HG02623 (cell line): Measurements from ENCODE around the gene CCDC138.
"Not testable (repeated sequence)": the region's sequence is repeated elsewhere in the genome, so short reads cannot be mapped to it uniquely, and the experiment has no call there.

Experiments
- ATAC-seq: cut with Tn5 transposase; IDR thresholded peaks from one replicate; pipeline ENCODE4 v1.9.1; 2021; ENCODE audit warnings: moderate library complexity; ENCODE audit not compliant: unreplicated experiment

CCDC138 gene

DNA sequence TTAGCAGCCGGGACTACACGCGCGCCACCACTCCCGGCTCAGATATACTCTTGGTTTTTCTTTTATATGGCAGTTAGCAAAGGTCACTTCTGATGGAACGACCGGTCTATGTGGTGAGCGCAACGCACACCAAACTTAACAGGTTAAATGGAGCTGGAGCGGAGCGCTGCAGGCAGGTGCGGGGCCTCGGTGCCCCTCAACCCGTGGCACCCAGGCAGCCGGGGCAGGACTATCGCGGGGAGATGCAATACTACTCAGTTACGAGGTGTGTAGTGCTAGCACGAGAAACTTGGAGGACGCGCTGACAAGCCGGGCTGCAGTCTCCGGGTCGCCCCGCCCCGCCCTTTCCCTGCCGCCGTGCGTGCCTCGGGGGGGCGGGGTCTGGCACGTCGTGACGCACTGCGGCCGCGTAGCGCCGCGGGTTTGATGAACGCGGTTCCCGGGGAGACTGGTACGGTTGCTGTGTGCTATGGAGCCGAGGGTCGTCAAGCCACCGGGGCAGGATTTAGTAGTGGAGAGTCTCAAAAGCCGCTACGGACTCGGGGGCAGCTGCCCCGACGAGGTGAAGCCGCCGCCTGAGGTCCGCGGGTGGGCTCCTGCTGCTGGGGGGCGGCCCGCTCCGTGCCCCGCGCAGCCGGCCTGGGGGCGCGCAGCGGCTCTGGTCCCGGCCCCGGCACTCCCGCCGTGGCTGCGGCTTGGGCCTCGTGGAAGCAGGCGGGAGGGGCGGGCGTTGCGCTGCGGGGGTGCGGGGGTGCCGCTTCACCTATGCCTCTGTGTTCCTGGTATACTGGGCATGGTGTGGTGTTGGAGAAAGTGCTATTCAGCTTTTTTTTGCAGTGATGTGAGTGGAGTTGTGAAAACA is at the start of gene CCDC138:
CCDC138 (plus strand) TSS at position 418 of the 862 bp plus-strand sequence; CDS start at position 470, 52 bp downstream.
- ATAC-seq = peak; percentile 94

DNA sequence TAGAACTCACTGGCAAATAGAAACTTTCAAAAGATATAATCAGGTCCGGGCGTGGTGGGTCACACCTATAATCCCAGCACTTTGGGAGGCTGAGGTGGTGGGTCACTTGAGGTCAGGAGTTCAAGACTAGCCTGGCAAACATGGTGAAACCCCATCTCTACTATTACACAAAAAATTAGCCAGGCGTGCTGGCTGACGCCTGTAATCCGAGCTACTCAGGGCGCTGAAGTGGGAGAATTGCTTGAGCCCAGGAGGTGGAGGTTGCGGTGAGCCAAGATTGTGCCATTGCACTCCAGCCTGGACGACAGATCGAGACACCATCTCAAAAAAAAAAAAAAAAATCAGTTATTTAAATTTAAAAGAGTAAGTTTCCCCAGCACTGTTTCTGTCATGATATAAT is 28.6 kb upstream of the CCDC138 start:
- not testable (repeated sequence) for ATAC-seq

DNA sequence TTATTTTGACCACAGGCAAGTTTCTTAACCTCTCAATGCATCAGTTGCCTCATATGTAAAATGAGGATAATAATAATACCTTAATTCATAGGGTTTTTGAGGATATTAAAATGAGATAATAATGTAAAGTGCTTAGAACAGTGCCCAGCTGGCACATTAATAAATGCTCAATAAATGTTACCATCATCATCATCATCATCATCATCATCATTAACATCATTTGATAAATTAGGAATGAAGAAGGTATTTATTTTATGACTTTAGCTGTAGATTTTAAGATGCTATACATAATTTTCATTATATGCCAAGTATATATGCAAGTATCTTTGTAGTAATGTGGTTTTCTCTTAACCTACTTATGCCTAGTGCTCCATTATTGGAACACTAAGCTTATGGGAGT is 24.0 kb upstream of the CCDC138 start:
- ATAC-seq = not testable (repeated sequence)

- not testable (repeated sequence) for ATAC-seq
These were observed 19.9 kb upstream of the CCDC138 start for GRCh38 chr2:108766671-108767070.

DNA sequence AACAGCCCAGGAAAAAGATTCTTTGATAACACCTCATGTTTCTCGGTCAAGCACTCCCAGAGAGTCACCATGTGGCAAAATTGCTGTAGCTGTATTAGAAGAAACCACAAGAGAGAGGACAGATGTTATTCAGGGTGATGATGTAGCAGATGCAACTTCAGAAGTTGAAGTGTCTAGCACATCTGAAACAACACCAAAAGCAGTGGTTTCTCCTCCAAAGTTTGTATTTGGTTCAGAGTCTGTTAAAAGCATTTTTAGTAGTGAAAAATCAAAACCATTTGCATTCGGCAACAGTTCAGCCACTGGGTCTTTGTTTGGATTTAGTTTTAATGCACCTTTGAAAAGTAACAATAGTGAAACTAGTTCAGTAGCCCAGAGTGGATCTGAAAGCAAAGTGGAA is 18.7 kb upstream of the CCDC138 start:
- not testable (repeated sequence) for ATAC-seq

DNA sequence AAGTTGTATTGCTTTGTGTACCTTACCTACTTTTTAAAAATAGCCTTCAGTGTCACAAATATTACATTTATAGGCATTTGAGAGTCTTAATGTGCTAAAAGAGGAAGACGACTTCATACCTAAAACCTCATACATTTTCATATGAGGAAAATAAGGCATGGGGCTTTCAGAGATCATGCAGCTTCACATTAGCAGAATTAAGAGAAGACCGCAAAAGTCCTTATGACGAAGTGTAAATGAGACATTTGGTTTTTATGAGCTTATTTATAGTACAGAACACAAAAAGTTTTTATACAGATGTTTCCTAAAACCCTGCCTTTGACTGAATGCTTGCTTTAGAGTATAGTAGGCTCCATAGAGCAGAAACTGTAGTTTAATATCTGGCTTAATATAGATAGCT is 10.1 kb upstream of the CCDC138 start:
- ATAC-seq = peak; percentile 86

- no peak for ATAC-seq
These were observed 7.7 kb upstream of the CCDC138 start for GRCh38 chr2:108778857-108779256.

GRCh38 chr2:108786008-108786353 is 590 bp upstream of the CCDC138 start:
- ATAC-seq = no peak

GRCh38 chr2:108787216-108787541 is 608 bp downstream of the CCDC138 start:
- ATAC-seq = no peak

- no peak for ATAC-seq
These were observed 16.6 kb downstream of the CCDC138 start for GRCh38 chr2:108803045-108803736.

DNA sequence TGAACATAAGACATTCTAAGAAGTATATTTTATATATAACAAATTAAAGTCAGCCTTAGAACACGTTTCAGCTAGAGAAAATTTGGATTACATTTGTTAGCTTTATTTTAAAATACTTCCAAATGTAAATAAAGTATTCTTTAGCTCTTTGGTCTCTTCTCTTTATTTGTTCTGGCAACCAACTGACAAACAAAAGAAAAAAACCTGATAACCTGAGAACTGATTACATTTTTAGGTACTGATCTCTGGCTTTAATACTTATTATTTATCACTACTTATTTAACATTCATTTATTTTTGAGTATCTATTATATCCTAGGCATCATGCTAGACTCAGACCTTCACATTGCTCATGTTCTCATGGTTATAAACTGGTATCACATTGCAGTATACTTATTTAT is 18.5 kb downstream of the CCDC138 start:
- no peak for ATAC-seq

GRCh38 chr2:108805782-108806181 is 19.2 kb downstream of the CCDC138 start:
- ATAC-seq = no peak

DNA sequence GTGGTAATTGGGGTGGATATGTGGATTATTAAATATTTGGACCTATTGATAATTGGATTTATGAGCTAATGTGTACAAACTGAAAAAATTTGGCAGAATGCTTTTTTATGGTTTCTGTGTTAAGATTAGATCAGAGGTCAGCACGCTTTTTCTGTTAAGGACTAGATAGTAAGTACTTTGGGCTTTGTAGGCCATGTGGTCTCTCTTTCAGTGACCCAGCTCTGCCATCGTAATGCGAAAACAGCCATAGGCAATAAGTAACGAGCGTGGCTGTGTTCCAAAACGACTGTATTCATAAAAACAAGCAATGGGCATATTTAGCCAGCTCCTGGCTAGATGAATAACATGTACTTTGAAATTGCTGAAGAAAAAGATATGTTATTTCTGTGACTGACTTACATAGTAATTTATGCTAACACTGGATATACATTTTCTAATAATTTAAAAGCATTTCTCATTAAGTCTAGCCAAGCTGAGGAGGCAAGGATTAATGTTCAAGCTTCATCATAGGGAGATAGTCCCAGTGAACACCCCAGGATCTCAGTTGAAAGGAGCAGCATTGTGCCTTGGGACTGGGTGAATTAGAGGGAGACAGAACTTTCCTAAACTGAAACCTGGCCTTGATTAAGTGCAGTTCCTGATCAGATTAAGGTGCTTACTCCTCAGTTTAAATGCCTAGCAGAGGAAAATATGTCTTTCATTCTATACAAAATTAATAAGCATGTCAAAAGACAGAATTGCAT is 20.0 kb downstream of the CCDC138 start:
- ATAC-seq = no peak

GRCh38 chr2:108809936-108810335 is 23.4 kb downstream of the CCDC138 start:
- no peak for ATAC-seq

DNA sequence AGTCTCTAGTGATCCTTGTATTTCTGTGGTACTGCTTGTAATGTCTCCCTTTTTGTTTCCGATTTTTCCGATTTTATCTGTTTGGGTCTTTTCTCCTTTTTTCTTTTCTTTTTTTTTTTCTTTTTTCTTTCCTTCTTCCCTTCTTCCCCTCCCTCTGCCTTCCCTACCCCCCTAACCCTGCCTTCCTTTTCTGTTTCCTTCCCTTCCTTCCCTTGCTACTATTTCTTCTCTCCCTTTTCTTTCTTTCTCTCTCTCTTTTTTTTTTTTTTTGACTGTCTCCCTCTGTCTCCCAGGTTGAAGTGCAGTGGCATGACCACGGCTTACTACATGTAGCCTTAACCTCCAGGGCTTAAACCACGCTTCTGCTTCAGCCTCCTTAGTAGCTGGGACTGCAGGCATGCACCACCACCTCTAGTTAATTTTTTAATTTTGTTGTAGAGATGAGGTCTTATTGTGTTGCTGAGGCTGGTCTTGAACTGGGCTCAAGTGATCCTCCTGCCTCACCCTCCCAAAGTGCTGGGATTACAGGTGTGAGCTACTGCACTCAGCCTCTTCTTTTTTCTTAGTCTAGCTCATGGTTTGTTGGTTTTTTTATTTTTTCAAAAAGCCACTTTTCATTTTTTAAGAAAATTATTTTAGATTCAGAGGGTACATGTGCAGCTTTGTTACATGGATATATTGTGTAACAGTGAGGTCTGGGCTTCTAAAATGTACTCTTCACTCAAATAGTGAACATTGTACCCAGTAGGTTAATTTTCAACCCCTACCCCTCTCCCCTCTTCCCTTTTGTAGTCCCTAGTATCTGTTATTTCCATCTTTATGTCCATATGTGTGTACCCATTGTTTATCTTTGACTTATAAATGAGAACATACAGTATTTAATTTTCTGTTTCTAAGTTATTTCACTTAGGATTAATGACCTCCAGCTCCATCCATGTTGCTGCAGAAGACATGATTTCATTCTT is 24.7 kb downstream of the CCDC138 start:
- no peak for ATAC-seq

- no peak for ATAC-seq
These were observed 27.2 kb downstream of the CCDC138 start for GRCh38 chr2:108813732-108814131.

GRCh38 chr2:108820482-108820881 is 33.9 kb downstream of the CCDC138 start:
- ATAC-seq = no peak

DNA sequence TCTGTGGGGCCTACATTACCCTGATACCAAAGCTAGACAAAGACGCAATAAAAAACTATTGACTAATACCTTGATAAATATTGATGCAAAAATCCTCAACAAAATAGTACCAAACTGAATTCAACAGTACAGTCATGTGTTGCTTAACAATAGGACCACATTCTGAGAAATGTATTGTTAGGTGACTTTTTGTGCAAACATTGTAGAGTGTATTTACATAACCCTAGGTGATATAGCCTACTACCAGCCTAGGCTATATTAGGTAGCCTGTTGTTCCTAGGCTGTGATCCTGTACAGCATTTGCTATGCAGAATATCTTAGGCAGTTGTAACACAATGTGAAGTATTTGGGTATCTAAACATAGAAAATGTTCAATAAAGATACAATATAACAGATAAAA is 36.7 kb downstream of the CCDC138 start:
- ATAC-seq = no peak

DNA sequence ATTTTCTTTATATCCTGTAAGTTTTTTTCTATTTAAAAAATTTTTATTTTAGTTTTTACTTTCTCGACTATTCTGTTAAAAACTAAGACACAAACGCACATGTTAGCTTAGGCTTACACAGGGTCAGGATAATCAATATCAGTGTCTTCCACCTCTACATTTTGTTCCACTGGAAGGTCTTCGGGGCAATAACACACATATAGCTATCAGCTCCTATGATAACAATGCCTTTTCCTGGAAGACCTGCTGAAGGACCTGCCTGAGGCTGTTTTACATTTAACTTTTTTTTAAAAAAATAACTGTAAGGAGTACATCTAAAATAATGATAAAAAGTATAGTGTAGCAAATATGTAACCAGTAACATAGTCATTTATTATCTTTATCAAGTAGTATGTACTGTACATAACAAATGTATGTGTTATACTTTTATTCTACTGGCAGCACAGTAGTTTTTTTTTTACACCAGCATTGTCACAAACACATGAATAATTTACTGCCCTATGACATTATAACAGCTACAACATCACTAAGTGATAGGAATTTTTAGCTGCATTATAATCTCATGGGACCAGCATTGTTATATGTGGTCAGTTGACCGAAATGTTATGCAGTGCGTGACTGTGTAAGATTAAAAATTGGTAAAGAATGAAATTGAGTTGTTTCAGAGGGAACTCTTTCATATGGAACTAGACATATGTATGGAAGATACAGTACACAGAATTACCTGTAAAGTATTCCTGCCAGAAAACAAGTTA is 37.9 kb downstream of the CCDC138 start:
- ATAC-seq = no peak

DNA sequence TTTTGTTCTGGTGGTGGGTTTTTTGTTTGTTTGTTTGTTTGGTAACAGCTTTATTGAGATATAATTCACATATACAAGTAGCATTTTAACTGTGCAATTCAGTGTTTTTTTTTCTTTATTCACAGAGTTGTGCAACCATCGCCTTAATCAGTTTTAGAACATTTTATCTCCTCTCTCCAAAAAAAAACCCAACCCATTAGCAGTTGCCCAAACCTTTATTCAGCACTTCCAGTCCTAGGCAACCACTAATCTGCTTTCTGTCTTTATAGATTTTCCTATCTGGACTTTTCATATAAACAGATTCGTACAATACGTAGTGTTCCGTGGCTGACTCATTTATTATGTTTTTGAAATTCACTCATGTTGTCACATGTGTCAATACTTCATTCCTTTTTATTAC is 38.7 kb downstream of the CCDC138 start:
- no peak for ATAC-seq
